Cardiac ventricle fibroblast (primary cell): ENCODE results near the gene F7. TPM values are rescaled to one million over a fixed set of nuclear protein-coding genes. Genes with fewer than 3 reads are reported as not detected.

Experiments used
- total RNA-seq: library from RNA; depleted of rRNA; stranded (reverse); fragments of >200 nt; gene quantifications from 2 replicates; pipeline ENCODE4 v1.2.3, GENCODE V29; 2015

The F7 gene
- total RNA-seq, result not detected in 2 replicates

GRCh38 chr13:113105032-113105920 is at the start of gene F7:
TSS of gene F7 (plus strand) at chr13:113105791. CDS start at chr13:113105842, 51 bp downstream.

GRCh38 chr13:113122550-113123225 is 17.1 kb downstream of the F7 start, which contains the start of gene F10:
TSS of gene F10 (plus strand) at chr13:113122799. CDS start at chr13:113122856, 57 bp downstream.

GRCh38 chr13:113157929-113158747 is 52.5 kb downstream of the F7 start, which contains the start of gene PROZ:
TSS of gene PROZ (plus strand) at chr13:113158648. CDS start at chr13:113158661, 13 bp downstream.

Other genes starting within 250 kb of the F7 start
- 1.7 and 5.6 TPM in 2 replicates for gene MCF2L, start 136.6 kb upstream of the F7 start, total RNA-seq
- gene F10, start 17.0 kb downstream of the F7 start, total RNA-seq, result 4.4 and 5.7 TPM in 2 replicates
- not detected in 2 replicates for gene PROZ, start 52.9 kb downstream of the F7 start, total RNA-seq
- gene PCID2, start 102.9 kb downstream of the F7 start, total RNA-seq, result 40.4 and 51.7 TPM in 2 replicates
- gene CUL4A, start 103.8 kb downstream of the F7 start, total RNA-seq, result 57.5 and 64.7 TPM in 2 replicates
- gene LAMP1, start 191.4 kb downstream of the F7 start, total RNA-seq, result 160 and 163 TPM in 2 replicates